ENCODE measurements around the gene CCDC71. TPM values are rescaled to one million over a fixed set of nuclear protein-coding genes. Genes with fewer than 3 reads are reported as not detected.

The CCDC71 gene
- total RNA-seq, 3 donors from 2014 or later (not counting 1 experiment from before 2014, with no cell fraction given): 13.8 to 20.6 (median 15.6) TPM

- no peak for ATAC-seq
- no peak overlapping the region for H3K4me3 Mint-ChIP-seq
- 91% methylated on average over 15 of the region's 15 CpGs for WGBS (ENCODE audit: insufficient coverage)
- no peak overlapping the region for H3K4me3 ChIP-seq (ENCODE audit: low read length)
- DNase-seq: no peak
- no peak overlapping the region for H3K27ac ChIP-seq (ENCODE audit: low read length)
- no peaks in the 10 kb centered on the region for H3K4me1 Mint-ChIP-seq
- no peaks in the 10 kb centered on the region for H3K9me3 ChIP-seq (ENCODE audit: control insufficient read depth, insufficient read depth, low read length)
- peaks cover 2% of the 10 kb centered on the region for H3K27me3 ChIP-seq (ENCODE audit: control insufficient read depth, insufficient read depth, low read length)
- peaks cover 23 to 29% of the 10 kb centered on the region in 2 donors for H3K27me3 Mint-ChIP-seq (ENCODE audit: low read depth in 2 of 2)
- intact Hi-C loops (cut with micrococcal nuclease): no loop called here
- H3K9me3 Mint-ChIP-seq: no peaks in the 10 kb centered on the region
- H3K4me1 ChIP-seq (ENCODE audit: control insufficient read depth, insufficient read depth, low read length): no peaks in the 10 kb centered on the region
- no peak overlapping the region for H3K27ac Mint-ChIP-seq
- TF ChIP-seq, protein P1, sequence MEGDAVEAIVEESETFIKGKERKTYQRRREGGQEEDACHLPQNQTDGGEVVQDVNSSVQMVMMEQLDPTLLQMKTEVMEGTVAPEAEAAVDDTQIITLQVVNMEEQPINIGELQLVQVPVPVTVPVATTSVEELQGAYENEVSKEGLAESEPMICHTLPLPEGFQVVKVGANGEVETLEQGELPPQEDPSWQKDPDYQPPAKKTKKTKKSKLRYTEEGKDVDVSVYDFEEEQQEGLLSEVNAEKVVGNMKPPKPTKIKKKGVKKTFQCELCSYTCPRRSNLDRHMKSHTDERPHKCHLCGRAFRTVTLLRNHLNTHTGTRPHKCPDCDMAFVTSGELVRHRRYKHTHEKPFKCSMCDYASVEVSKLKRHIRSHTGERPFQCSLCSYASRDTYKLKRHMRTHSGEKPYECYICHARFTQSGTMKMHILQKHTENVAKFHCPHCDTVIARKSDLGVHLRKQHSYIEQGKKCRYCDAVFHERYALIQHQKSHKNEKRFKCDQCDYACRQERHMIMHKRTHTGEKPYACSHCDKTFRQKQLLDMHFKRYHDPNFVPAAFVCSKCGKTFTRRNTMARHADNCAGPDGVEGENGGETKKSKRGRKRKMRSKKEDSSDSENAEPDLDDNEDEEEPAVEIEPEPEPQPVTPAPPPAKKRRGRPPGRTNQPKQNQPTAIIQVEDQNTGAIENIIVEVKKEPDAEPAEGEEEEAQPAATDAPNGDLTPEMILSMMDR (IDR thresholded peaks at IDR 0.05): no peak
- no peaks in the 10 kb centered on the region for H3K36me3 Mint-ChIP-seq
- no peaks in the 10 kb centered on the region for H3K36me3 ChIP-seq (ENCODE audit: control insufficient read depth, insufficient read depth, low read length)
Observed at GRCh38 chr3:49199900-49200281, 33.8 kb upstream of the CCDC71 start.

DNA sequence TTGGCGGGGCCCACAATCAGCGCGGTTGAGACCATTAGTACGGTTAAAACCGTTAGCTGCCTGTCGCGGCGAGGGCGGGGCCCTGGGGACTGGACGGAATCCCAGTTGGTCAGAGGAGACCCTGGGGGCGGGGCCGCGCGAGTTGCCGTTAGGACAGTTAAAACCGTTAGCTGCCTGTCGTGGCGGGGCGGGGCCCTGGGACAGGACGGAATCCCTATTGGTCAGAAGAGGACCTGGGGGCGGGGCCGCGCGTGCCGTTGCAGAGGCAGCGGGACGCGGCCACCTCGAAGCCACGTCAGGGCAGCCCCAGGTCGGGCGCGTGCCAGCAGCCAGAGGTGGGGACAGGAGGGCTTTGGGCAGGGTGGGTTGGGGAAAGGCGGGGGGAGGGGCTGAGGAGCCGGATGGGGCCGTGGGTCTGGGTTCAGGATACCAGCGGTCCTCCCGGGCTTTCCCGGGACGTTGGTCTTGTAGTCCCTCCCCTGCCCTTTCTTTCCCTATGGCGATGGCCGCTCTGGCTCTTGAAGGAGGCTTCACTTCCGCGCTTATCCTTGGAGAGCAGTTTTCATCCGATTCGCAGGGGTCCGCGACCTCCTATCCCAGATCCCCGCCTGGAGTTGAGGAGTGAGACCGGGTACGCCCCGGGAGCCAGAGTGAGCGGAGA is 33.2 kb upstream of the CCDC71 start:
- Histone ChIP-seq H3K27me3 (ENCODE audit: control insufficient read depth, insufficient read depth, low read length) (peaks cover 2% of the 10 kb centered on the region), H3K36me3 (ENCODE audit: control insufficient read depth, insufficient read depth, low read length) (no peaks in the 10 kb centered on the region), H3K9me3 (ENCODE audit: control insufficient read depth, insufficient read depth, low read length) (no peaks in the 10 kb centered on the region), H3K4me3 (ENCODE audit: low read length) (no peak overlapping the region), H3K27ac (ENCODE audit: low read length) (no peak overlapping the region), H3K4me1 (ENCODE audit: control insufficient read depth, insufficient read depth, low read length) (no peaks in the 10 kb centered on the region)
- ATAC-seq (peak in 1 of 3 donors; percentile 33), DNase-seq (no peak)
- Mint-ChIP-seq H3K27ac (no peak overlapping the region), H3K36me3 (no peaks in the 10 kb centered on the region), H3K4me3 (no peak overlapping the region), H3K4me1 (no peaks in the 10 kb centered on the region), H3K9me3 (no peaks in the 10 kb centered on the region), H3K27me3 (ENCODE audit: low read depth in 2 of 2) (peaks cover 21 to 26% of the 10 kb centered on the region in 2 donors)
- TF ChIP-seq, protein P1 (IDR thresholded peaks at IDR 0.05): no peak
- intact Hi-C loops (cut with micrococcal nuclease): no loop called here
- WGBS (ENCODE audit: insufficient coverage): 46% methylated on average over 53 of the region's 53 CpGs

DNA sequence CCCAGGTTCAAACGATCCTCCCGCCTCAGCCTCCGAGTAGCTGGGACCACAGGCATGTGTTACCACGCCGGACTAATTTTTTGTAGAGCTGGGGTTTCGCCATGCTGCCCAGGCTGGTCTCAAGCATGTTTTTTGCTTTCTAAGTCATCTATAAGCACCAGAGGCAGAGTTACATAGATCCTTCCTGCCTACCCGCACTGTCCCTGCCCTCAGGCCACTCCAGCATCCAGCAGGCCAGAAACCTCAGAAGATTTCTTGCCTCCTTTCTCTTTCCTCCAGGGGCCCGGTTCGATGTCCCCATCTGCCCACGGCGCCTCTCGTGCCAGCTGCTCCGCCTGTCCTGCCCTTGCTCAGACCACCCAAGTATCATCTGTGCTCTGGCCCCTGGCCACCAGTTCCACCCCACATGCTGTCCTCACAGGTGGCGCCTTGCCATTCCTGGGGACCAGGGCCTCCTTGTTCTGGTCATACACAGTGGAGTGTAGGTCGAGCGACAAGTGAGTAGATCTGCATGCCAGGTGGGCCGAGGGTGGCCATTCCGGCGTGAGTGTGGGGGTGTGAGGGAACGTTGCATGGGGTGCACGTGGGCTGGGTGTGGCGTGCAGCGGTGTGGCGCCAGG is 32.6 kb upstream of the CCDC71 start:
- H3K9me3 Mint-ChIP-seq: no peaks in the 10 kb centered on the region
- no peaks in the 10 kb centered on the region for H3K36me3 Mint-ChIP-seq
- TF ChIP-seq, protein P1 (IDR thresholded peaks at IDR 0.05): no peak
- H3K4me1 ChIP-seq (ENCODE audit: control insufficient read depth, insufficient read depth, low read length): no peaks in the 10 kb centered on the region
- no peak overlapping the region for H3K27ac Mint-ChIP-seq
- WGBS (ENCODE audit: insufficient coverage): 90% methylated on average over 24 of the region's 24 CpGs
- H3K4me1 Mint-ChIP-seq: no peaks in the 10 kb centered on the region
- ATAC-seq: peak in 1 of 3 donors; percentile 5
- no peak overlapping the region for H3K4me3 Mint-ChIP-seq
- intact Hi-C loops (cut with micrococcal nuclease): no loop called here
- no peak overlapping the region for H3K27ac ChIP-seq (ENCODE audit: low read length)
- peaks cover 2% of the 10 kb centered on the region for H3K27me3 ChIP-seq (ENCODE audit: control insufficient read depth, insufficient read depth, low read length)
- no peak overlapping the region for H3K4me3 ChIP-seq (ENCODE audit: low read length)
- H3K36me3 ChIP-seq (ENCODE audit: control insufficient read depth, insufficient read depth, low read length): no peaks in the 10 kb centered on the region
- H3K27me3 Mint-ChIP-seq (ENCODE audit: low read depth in 2 of 2): peaks cover 19 to 23% of the 10 kb centered on the region in 2 donors
- no peaks in the 10 kb centered on the region for H3K9me3 ChIP-seq (ENCODE audit: control insufficient read depth, insufficient read depth, low read length)
- DNase-seq: no peak

Measured in natural killer cell (primary cell).